SU-DHL-6 (cell line): ENCODE data around the gene GH2.

Experiments used
- EZH2phosphoT487 ChIP-seq: fragments of 200-600 bp; sonication (generic), shearing (Covaris generic); conservative IDR thresholded peaks from 2 replicates; pipeline ENCODE4 v1.6.1; 2018; ENCODE audit warnings: mild to moderate bottlenecking, antibody characterized with exemption, low read length, moderate library complexity, mixed read lengths
- TF ChIP-seq, protein P1 (sequence below): fragments of 200-600 bp; sonication (generic); IDR thresholded peaks from one replicate; pipeline ENCODE4 v1.5.1; 2017; ENCODE audit warnings: antibody characterized with exemption, mild to moderate bottlenecking, low read length, moderate library complexity; ENCODE audit not compliant: insufficient read depth, poor library complexity, severe bottlenecking

- TF ChIP-seq, protein P1, sequence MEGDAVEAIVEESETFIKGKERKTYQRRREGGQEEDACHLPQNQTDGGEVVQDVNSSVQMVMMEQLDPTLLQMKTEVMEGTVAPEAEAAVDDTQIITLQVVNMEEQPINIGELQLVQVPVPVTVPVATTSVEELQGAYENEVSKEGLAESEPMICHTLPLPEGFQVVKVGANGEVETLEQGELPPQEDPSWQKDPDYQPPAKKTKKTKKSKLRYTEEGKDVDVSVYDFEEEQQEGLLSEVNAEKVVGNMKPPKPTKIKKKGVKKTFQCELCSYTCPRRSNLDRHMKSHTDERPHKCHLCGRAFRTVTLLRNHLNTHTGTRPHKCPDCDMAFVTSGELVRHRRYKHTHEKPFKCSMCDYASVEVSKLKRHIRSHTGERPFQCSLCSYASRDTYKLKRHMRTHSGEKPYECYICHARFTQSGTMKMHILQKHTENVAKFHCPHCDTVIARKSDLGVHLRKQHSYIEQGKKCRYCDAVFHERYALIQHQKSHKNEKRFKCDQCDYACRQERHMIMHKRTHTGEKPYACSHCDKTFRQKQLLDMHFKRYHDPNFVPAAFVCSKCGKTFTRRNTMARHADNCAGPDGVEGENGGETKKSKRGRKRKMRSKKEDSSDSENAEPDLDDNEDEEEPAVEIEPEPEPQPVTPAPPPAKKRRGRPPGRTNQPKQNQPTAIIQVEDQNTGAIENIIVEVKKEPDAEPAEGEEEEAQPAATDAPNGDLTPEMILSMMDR = no peak
- no peak for TF ChIP-seq EZH2phosphoT487
Measured at GRCh38 chr17:63830278-63830677, 51.5 kb downstream of the GH2 start.
